HG02798 (cell line): ENCODE results near the gene TLCD3B.
A peak's percentile ranks its signal among the peaks of the same experiment; 100 is the strongest.

Source experiments
- ATAC-seq: cut with Tn5 transposase; IDR thresholded peaks from one replicate; pipeline ENCODE4 v1.9.1; 2021; ENCODE audit warnings: mild to moderate bottlenecking; ENCODE audit not compliant: unreplicated experiment, poor library complexity

The TLCD3B gene, protein sequence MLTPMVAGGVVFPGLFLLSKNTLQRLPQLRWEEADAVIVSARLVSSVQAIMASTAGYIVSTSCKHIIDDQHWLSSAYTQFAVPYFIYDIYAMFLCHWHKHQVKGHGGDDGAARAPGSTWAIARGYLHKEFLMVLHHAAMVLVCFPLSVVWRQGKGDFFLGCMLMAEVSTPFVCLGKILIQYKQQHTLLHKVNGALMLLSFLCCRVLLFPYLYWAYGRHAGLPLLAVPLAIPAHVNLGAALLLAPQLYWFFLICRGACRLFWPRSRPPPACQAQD

DNA sequence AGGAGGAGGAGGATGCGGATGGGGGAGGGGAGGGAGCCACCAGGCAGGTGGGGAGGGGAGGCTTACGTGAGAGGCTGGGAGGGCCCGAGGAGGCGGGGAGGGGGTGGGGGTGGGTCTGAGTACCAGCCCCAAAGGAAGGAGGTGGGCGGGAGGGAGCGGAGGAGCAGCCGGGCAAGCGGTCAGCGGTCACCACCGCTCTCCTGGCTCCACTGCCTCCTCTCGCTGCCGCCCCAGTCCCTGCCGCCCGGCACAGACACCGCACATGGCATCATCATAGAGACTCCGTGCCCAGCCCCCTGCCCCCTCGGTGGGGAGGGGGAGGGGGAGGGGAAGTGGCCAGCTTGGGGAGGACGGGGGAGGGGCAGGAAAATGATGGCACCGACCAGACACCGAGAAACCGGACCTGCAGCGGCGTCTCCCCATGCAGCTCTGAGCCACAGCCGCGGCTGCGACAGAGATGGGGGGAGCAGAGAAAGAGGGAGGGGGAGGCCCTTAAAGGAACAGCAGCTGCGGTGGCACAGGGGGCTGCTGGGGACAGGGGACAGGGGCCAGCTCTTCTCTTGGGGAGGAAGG lies at the start of gene TLCD3B:
Gene TLCD3B (minus strand): TSS at position 431 of the 573 bp plus-strand sequence. CDS start 744 bp downstream, outside the sequence.
- no peak for ATAC-seq

DNA sequence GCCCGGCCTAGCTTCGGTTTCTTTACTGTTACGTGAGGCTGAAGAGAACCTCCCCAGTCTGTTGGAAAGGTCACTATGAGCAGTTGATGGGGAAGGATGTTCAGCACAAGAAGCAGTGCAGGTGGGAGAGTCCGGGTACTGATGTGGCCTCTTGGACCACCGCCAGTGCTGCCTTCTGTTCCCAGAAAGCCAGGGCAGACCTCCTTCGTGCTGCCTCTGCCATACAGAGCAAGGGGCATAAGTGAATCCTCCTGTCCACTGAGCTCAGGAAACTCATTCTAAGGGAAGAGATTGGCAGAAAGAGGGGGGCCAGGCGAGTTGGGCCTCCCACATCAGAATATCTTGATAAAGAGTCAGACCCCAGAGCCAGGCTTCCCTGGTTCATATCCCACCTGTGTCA lies 48.4 kb upstream of the TLCD3B start:
- no peak for ATAC-seq

DNA sequence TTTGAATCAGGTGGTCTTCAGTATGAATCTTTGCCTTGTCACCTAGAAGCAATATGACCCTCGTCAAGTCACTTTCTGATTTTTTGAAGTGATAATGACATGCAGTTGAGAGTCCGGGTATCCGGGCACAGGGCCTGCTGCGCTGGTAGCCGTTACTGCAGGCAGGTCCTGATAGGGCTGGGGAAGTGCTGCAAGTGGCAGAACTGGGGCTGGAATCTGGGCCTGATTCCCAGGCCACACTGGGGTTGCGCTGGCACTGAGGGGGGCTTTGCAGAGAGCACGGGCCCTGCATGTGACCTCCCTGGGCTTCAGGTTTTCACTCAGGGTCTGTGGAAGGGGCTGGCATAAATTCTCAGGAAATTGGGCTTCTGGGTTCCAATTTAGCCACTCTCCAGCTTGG lies 47.7 kb upstream of the TLCD3B start:
- no peak for ATAC-seq

DNA sequence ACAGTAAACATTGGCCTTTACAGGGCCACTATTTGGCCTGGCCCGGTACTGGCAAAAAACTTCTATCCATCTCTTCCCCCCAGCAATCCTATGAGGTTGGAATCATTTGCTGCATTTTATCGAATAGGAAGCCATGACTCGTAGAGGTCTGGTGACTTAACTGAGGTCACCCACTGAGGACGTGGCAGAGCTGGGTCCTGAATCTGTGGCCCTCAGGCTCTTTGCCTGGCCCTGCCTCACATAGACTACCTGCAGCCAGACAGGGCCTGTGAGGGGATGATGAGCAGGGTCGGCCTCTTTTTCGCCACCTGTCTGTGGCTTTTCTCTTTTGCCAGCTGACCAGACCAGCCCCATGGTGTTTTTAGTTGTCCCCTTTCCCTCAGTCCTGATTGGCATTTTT lies 46.6 kb upstream of the TLCD3B start:
- ATAC-seq, result no peak

DNA sequence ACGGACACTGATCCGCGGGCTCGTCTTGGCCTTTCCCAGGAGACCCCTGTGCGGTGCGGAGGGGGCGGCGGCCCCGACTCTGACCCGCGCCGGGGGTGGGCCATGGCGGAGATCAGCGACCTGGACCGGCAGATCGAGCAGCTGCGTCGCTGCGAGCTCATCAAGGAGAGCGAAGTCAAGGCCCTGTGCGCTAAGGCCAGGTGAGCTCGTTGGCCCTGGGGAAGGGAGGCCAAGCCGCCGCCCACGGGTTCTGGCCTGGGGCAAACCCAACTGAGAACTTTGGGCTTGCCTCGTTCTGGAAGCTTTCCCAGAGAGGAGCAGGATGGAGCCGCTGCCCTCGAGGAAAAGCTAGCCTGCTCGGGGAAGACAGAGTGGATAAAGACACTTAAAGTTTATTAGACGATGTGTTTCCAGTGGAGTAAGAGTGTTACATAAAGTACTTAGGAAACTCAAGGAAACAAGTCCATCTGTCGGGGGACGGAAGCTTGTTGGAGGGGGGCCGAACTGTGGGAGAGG lies 45.3 kb upstream of the TLCD3B start:
- ATAC-seq, result peak; percentile 14

DNA sequence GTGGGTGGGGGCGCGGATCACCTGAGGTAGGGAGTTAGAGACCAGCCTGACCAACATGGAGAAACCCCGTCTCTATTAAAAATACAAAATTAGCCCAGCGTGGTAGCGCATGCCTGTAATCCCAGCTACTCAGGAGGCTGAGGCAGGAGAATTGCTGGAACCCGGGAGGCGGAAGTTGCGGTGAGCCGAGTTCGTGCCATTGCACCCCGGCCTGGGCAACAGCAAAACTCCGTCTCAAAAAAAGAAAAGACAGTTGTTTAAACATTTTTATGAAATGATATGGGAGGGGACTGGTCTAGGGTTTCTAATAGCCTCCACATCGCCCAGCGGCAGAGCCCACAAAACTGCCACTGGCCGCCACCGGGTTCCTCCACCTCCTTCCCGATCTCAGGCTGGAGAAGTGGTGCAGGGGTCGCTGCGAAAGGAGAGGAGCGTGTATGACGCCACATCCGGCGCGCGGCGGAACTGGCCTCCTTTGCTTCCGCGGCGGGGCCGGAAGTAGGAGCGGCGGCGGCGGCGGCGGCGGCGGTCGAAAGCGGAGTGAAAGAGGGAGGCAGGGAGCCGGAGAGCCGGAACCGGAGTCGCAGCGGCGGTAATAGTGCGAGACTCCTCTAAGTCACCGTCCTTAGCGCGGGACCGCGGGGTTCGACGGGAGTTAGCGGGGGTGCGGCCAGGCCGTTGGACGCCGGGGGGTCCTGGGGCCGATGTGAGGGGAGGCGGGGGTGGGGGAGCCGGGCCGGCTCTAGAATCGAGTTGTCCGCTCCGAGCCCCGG lies 44.6 kb upstream of the TLCD3B start, which contains the start of gene PPP4C:
Gene PPP4C (plus strand): TSS at position 492 of the 773 bp plus-strand sequence. CDS start 384 bp downstream, outside the sequence.
- ATAC-seq, result peak; percentile 85

DNA sequence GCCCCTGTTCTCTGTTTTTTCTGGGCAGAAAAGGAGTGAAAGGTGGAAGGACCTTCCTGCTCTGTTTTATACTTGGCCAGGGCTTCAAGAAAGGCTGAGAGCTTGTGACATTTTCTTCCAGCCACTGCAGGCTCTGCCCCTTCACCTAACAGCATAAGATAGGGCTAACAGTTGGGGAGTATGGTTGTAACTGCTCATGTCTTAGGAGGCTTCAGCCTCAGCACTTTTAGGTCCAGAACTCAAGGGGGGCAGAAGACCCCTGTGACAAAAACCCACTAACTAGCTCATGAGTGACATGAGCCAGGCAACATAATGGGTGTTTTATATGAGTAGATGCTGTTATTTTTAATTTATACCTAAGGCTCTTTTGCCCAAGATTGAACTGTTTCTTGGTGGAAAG lies 39.4 kb upstream of the TLCD3B start:
- no peak for ATAC-seq

DNA sequence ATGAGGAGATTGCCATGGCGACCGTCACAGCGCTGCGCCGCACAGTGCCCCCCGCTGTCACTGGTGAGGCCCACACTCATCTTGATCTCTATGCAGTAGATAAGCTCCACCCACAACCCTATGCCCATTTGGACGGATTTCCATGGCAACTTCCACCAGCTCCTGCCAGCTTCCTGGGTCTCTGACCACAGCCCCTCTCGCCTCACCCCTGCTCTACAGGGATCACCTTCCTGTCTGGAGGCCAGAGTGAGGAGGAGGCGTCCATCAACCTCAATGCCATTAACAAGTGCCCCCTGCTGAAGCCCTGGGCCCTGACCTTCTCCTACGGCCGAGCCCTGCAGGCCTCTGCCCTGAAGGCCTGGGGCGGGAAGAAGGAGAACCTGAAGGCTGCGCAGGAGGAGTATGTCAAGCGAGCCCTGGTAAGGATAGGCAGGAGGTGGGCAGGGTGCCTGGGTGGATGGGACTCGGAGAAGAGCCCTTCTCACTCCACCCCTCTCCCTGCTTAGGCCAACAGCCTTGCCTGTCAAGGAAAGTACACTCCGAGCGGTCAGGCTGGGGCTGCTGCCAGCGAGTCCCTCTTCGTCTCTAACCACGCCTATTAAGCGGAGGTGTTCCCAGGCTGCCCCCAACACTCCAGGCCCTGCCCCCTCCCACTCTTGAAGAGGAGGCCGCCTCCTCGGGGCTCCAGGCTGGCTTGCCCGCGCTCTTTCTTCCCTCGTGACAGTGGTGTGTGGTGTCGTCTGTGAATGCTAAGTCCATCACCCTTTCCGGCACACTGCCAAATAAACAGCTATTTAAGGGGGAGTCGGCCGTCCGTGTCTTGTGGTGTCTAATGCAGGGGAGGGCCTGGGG lies 38.8 kb upstream of the TLCD3B start:
- no peak for ATAC-seq

DNA sequence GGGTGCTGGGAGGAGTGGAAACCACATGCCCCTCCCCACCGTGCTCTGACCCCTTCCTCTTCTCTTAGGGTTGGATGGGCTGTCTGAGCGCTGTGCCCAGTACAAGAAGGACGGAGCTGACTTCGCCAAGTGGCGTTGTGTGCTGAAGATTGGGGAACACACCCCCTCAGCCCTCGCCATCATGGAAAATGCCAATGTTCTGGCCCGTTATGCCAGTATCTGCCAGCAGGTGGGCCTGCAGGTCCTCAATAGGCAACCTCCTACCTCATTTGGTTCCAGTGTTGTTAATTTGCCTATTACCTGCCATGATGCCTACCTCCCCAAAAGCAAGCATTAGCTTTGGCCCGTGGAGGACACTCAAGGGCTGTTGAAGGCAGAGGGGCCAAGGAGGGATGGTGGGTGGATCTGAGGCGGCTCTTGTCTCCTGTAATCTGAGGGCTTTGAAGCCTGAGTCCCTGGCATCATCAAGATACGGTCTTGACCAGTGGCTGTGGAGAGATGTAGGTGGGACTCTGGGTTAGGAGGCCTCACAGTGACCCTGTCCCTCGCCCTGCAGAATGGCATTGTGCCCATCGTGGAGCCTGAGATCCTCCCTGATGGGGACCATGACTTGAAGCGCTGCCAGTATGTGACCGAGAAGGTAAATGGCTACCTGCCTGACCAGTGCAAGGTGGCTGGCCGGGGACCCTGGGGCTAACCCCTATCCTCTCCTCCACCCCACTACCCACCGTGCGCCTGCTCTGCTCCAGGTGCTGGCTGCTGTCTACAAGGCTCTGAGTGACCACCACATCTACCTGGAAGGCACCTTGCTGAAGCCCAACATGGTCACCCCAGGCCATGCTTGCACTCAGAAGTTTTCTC lies 37.9 kb upstream of the TLCD3B start:
- no peak for ATAC-seq

DNA sequence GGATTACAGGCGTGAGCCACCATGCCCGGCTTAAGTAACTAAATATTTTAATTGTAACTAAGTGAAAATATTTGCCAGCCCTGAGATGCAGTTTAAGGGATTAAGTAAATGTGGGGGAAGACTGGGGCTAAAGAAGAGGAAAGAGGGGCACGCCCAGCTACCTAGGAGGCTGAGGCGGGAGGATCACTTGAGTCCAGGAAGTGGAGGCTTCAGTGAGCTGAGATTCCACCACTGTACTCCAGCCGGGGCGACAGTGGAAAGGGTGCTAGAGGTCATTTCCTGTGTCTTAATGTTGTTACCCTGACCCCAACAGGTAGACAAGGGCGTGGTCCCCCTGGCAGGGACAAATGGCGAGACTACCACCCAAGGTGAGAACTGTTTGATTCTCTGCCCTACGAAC lies 37.3 kb upstream of the TLCD3B start:
- no peak for ATAC-seq

DNA sequence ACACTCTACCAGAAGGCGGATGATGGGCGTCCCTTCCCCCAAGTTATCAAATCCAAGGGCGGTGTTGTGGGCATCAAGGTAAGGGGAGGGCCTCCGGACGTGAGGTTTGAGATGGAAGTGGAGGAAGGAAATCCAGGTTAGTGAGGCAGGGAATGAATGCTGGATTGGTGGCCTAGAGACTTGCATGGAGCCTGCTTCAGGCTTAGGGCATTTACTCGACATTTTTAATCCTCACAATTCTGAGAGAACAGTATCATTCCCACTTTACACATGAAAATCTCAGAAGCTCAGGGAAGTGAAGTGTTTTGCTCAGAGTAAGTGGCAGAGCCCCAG lies 36.5 kb upstream of the TLCD3B start:
- no peak for ATAC-seq

DNA sequence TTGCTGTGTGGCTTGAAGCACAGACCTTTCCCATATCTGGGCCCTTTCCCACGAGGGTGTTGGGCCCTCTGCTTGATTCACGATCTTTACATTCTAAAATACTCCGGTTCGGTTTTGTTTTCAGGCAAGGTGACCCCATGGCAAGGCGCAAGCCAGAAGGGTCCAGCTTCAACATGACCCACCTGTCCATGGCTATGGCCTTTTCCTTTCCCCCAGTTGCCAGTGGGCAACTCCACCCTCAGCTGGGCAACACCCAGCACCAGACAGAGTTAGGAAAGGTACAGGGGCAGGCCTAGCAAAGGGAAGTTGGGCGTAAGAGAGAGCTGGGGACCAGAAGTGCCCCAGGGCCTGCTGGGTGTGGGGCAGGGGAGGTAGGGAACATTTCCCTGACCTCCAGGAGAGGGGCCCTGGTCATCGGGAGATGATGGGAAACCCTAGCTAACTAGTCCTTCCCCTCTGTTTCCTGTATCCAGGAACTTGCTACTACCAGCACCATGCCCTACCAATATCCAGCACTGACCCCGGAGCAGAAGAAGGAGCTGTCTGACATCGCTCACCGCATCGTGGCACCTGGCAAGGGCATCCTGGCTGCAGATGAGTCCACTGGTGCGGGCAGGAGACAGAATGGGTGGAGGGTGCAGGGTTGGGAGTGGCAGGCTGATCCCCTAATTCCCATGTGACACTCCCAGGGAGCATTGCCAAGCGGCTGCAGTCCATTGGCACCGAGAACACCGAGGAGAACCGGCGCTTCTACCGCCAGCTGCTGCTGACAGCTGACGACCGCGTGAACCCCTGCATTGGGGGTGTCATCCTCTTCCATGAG lies 35.9 kb upstream of the TLCD3B start:
- ATAC-seq, result no peak

DNA sequence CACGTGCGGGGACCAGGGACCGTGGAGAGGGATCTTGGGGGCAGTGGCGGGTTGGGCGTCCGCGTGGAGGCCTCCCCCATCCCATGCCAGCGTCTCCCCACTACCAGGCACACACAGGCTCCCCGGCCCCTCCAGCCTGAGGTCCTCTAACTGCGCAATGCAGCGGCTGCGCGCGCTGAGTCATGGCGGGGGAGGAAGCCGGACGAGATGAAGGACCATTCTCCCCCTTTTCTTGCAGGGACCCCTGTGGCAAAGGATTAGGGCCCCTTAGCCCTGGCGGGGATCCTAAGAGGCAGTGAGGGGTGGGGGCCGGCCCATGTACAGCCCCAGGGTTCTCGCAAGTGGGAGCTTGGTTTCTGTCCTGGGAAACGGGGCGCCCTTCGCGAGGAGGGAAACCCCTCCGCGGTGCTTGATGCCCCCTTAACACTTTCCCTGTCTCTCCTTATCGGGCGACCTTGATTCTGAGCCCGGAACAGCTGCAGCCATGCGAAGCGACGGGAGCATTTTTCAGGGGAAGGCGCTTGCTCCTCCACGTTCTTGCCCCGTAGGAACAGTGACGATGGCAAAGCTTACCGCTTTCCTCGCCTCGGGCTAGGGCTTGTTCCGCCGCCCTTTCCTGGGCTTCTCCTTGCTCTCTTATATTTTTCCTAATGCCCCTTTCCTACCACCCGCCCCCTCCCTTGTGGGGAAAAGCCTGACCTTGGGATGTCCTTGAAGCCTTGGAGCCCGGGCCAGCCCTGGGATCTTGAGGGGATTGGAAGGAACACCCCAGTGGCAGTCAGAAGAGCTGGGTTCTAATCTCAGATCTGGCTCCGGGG lies 35.1 kb upstream of the TLCD3B start:
- ATAC-seq, result no peak

DNA sequence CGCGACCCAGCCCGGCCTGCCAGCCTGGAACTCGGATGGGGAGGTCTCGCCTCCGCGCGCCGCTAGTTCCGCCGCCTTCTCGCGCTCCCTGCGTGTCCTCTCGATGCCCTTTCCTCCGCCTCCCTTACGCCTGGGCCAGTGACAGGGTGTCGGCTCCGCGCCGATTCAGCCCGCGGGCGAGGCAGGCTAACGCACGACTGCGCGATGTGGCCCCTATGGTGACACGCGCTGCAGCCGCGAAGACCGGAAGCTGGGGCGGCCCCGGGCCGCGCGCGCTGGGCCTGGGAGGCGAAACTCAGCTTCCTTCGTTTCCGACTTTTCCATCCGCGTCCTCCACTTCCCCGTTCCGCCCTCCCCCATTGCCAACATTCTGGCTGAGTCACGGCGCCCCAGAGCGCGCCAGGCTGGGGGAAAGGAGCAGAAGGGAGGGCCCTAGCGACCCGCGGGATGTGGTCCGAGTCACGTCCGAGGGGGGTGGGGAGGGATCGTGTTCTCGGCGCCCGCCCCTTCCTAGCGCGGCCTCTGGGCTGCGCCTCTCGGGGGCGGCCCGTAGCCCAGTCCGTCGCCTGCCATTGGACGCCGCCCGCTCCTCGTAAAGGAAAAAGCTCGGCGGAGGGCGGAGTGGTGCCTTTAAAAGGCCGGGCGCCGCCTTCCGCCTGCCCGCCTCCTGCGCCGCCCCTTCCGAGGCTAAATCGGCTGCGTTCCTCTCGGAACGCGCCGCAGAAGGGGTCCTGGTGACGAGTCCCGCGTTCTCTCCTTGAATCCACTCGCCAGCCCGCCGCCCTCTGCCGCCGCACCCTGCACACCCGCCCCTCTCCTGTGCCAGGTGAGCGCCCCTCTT lies 34.3 kb upstream of the TLCD3B start, which contains the start of gene ALDOA:
Gene ALDOA (plus strand): TSS at position 659 of the 841 bp plus-strand sequence. CDS start 1,138 bp downstream, outside the sequence.
- ATAC-seq, result peak; percentile 83

DNA sequence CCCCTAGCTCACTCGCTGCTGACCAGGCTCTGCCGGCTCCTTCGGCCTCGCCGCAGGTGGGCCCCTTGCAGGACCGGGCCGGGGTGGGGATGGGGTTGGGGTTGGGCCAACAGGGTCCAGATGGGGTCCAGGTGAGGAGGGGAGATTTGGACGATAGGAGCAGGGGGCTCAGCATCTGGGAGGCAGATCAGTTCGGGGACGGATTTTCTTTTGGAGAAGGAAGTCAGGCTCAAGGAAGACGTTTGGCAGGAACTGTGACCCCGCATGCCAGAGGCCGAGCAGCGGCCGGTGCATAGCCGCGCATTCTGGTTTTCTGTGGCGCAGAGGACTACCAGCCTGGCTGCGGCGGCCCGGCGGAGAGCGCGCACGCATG lies 33.6 kb upstream of the TLCD3B start:
- no peak for ATAC-seq

DNA sequence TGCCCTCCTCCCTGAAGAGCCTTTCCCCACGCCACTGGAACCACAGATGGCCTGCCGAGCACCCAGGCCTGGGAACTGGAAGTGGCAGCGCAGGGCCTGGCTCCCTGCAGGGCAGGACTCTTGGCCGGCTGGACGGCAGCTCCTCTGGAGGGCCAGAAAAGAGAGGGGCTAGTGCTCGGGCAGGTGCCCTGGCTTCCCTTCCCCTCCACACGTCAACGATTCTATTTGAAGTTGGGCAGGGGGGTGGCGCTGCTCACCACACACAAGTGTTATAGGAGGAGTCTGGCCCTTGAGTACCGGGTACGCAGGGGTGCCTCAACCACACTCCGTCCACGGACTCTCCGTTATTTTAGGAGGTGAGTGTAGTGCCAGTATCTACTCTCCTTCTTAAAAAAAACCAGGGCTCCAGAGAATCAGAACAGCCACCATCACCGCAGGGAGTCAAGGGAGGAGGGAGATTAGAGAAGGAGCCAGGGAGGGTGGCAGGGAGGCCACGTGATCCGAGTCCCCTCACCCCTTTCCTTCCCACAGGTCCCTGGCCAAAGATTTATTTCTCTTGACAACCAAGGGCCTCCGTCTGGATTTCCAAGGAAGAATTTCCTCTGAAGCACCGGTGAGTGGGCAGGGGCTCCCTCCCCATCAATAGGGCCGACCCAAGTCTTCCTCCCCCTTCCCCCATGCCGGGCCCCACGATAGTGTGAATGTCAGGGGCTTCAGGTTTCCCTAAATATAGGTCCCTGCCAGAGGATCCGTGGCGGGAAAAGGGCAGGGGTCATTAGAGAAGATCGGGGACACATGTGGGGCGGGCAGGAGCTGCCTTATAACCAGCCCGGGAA lies 33.0 kb upstream of the TLCD3B start:
- peak; percentile 26 for ATAC-seq
